ENCODE data around the gene DGUOK.
"Not testable (repeated sequence)": the region's sequence is repeated elsewhere in the genome, so short reads cannot be mapped to it uniquely, and the experiment has no call there.

DGUOK gene

DNA sequence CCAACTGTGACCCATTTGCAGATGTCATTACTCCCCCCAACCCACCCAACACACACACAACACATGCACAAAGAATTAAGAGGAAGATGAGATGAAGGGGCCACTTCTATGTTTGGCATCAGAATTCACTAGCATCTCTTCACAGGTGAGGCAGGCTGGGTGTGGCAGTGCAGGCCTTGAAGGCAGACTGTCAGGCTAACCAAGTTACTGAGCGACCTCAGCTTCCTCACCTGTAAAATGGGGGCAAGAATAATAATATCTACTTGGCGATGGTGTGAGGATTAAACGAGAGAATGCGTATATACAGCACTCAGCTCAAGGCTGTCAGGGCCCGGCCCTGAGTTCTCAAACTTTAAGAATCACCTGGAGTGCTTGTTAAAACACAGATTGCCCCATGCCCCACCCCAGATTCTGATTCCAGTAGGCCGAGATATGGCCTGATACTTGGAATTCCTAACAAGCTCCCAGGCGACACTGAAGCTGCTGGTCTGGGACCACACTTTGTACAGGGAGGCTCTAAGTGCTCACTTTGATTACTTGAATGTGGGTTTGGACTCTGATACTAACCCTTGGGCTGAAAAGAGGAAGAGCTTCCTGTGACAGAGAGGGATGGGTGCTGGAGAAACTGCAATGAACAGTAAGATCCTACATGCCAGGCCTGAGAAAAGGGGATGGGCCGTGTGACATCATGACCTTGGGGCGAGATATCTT, 32.8 kb upstream of the DGUOK start:
- Histone ChIP-seq H3K4me3 (ENCODE audit: low read length) (peak overlapping the region; percentile 77), H3K27ac (ENCODE audit: low read depth, low read length) (peak overlapping the region; percentile 99), H3K27me3 (ENCODE audit: control insufficient read depth, insufficient read depth, low read length) (no peaks in the 10 kb centered on the region), H3K4me1 (ENCODE audit: control insufficient read depth, insufficient read depth, low read length) (peaks cover 21% of the 10 kb centered on the region), H3K9ac (ENCODE audit: low read length) (peak overlapping the region; percentile 88), H3K36me3 (ENCODE audit: control insufficient read depth, insufficient read depth, low read length) (peaks cover 13% of the 10 kb centered on the region)

DNA sequence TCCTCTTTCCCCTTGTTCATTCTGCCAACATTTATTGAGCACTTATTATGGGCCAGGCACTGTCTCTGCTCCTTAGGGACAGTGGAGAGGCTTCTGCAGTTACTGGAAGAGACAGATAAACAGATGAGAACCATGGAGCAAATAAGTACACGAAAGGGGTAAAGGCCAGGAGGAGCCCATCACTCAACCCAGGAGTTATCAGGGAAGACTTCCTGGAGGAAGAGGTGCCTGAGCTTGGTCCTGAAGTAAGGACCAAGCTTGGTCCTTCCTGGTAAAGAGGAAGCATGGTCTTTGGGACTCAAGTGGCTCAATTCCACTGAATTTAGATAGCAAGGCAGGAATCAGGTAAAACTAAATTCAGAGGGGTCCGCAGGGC, 32.2 kb upstream of the DGUOK start:
- H3K27ac ChIP-seq (ENCODE audit: low read depth, low read length), result peak overlapping the region; percentile 99
- peak overlapping the region; percentile 77 for H3K4me3 ChIP-seq (ENCODE audit: low read length)
- H3K9ac ChIP-seq (ENCODE audit: low read length), result peak overlapping the region; percentile 88
- no peaks in the 10 kb centered on the region for H3K27me3 ChIP-seq (ENCODE audit: control insufficient read depth, insufficient read depth, low read length)
- H3K36me3 ChIP-seq (ENCODE audit: control insufficient read depth, insufficient read depth, low read length), result peaks cover 13% of the 10 kb centered on the region
- peaks cover 21% of the 10 kb centered on the region for H3K4me1 ChIP-seq (ENCODE audit: control insufficient read depth, insufficient read depth, low read length)

DNA sequence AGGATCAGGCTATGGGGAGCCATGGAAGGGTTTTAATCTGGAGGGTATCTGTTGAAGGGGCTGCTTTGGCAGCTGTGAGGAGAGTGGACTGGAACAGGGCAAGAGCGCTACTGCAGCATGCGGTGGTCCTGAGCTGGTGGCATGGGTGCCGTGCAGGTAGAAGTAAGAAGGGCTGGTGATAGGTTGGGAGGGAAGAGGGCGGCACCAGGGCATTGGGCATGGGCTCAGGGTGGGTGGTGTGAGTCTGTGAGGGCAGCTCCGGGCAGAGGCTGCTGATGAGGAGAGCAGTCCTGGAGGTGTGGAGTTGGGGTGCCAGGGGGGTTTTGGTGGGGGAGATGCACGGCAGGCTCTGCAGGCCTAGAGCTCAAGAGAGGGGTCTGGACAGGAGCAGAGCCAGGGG, 31.8 kb upstream of the DGUOK start:
- Histone ChIP-seq H3K4me3 (ENCODE audit: low read length) (peak overlapping the region; percentile 77), H3K9ac (ENCODE audit: low read length) (peak overlapping the region; percentile 88), H3K27ac (ENCODE audit: low read depth, low read length) (peak overlapping the region; percentile 99), H3K36me3 (ENCODE audit: control insufficient read depth, insufficient read depth, low read length) (peaks cover 13% of the 10 kb centered on the region), H3K27me3 (ENCODE audit: control insufficient read depth, insufficient read depth, low read length) (no peaks in the 10 kb centered on the region), H3K4me1 (ENCODE audit: control insufficient read depth, insufficient read depth, low read length) (peaks cover 21% of the 10 kb centered on the region)

DNA sequence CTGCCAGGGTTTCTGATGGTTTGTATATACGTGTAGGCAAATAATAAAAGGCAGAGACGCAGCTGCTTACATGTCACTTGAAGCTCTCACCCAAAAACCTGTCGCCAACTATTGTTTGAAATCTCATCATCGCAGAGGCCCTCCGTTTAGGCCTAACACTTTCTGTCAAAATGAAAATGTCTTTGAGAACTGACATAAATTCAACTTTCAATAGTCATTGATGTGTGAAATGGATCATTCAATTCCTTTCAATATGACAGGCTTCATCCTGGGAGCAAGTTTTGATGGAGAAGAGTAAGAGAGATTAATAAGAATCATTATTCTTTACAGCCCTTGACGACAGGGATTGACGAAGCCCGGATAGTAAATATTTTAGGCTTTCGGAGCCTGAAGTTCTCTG, 31.2 kb upstream of the DGUOK start:
- Histone ChIP-seq H3K27ac (ENCODE audit: low read depth, low read length) (peak overlapping the region; percentile 99), H3K9ac (ENCODE audit: low read length) (peak overlapping the region; percentile 88)

DNA sequence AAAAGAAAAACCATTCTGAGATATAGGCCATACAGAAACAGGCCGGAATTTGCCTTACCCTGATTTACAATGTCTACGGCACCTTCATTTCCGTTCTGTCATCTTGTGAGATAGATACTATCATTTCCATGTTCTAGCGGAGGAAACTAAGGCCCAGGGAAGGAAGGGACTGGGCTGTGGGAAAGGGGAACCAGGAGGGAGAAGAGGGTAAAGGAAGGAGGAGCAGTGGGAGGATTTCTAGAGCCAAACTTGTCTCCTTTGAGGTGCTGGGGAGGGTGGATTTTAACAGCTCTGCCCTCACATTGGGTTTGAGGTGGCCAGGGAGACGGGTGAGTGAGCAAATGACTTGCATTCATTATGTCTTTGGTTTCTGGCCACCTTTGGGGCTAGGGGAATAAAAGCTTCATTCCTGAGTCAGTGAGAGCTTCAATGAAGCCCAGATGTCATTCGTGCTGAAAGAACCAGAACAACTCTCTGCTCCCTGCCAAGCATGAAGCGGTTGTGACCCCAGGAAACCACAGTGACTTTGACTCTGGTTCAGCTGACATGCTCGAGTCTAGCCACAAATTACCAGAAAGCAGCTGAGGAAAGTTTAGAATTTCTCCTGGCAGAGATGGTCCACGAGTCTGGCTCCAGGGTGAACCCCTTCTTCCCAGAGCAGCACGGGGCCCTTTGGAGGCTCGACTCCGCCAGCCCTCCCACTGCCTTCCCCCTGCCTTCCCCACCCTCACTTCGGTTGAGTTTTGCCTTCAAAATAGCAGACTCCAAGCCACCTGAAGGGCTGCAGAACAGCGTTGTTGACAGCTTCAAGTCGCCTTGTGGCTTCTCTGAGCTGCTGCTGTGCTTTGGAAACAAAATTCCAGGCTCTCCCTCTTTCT, 30.1 kb upstream of the DGUOK start:
- peak overlapping the region; percentile 99 for H3K27ac ChIP-seq (ENCODE audit: low read depth, low read length)
- H3K9ac ChIP-seq (ENCODE audit: low read length), result peak overlapping the region; percentile 74
- no peaks in the 10 kb centered on the region for H3K27me3 ChIP-seq (ENCODE audit: control insufficient read depth, insufficient read depth, low read length)
- peaks cover 15% of the 10 kb centered on the region for H3K4me1 ChIP-seq (ENCODE audit: control insufficient read depth, insufficient read depth, low read length)
- H3K36me3 ChIP-seq (ENCODE audit: control insufficient read depth, insufficient read depth, low read length), result peaks cover 17% of the 10 kb centered on the region
- H3K4me3 ChIP-seq (ENCODE audit: low read length), result peak overlapping the region; percentile 77

More for the DNA sequence above, 31.2 kb upstream of the DGUOK start:
- Histone ChIP-seq H3K4me3 (ENCODE audit: low read length) (peak overlapping the region; percentile 77), H3K27me3 (ENCODE audit: control insufficient read depth, insufficient read depth, low read length) (no peaks in the 10 kb centered on the region), H3K4me1 (ENCODE audit: control insufficient read depth, insufficient read depth, low read length) (peaks cover 19% of the 10 kb centered on the region), H3K36me3 (ENCODE audit: control insufficient read depth, insufficient read depth, low read length) (peaks cover 16% of the 10 kb centered on the region)

DNA sequence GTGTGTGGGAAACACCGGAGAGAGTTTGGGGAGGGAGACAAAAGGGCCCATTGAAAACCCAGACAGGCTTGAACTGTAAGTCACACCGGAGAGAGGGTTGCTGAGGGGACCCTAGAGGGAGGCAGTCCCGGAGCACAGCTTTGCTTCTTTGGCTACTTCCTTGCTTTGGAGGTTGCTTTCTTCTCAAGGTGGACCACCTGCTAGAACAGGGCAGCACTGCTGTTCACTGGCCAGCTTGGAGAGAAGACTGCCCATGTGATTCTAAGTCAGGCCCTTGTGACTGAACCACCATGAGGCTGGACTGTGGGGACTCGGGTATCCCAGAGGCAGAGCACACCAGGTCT, 29.5 kb upstream of the DGUOK start:
- H3K27ac ChIP-seq (ENCODE audit: low read depth, low read length), result peak overlapping the region; percentile 99
- H3K4me1 ChIP-seq (ENCODE audit: control insufficient read depth, insufficient read depth, low read length), result peaks cover 14% of the 10 kb centered on the region
- H3K27me3 ChIP-seq (ENCODE audit: control insufficient read depth, insufficient read depth, low read length), result no peaks in the 10 kb centered on the region
- peak overlapping the region; percentile 74 for H3K9ac ChIP-seq (ENCODE audit: low read length)
- H3K36me3 ChIP-seq (ENCODE audit: control insufficient read depth, insufficient read depth, low read length), result peaks cover 22% of the 10 kb centered on the region
- peak overlapping the region; percentile 77 for H3K4me3 ChIP-seq (ENCODE audit: low read length)

DNA sequence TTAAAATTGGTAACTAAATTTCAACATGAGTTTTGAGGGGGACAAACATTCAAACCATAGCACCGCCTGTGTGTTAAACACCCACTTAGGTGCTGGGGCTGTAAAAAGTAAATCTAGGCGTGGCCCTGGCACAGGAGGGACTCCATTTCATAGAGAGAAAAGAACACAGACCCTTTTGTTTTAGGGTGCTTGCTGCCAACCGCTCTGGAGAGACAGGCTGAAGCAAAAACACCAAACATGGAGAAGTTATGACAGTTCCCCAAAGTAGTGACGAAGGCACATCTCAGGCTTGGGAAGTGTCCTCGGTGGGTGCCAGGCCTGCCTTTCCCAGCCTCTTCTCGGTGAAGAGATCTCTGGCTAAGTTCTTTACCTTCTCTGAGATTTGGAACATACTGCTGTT, 28.7 kb upstream of the DGUOK start:
- H3K4me3 ChIP-seq (ENCODE audit: low read length), result peak overlapping the region; percentile 77
- peaks cover 26% of the 10 kb centered on the region for H3K36me3 ChIP-seq (ENCODE audit: control insufficient read depth, insufficient read depth, low read length)
- H3K27me3 ChIP-seq (ENCODE audit: control insufficient read depth, insufficient read depth, low read length), result no peaks in the 10 kb centered on the region
- peaks cover 15% of the 10 kb centered on the region for H3K4me1 ChIP-seq (ENCODE audit: control insufficient read depth, insufficient read depth, low read length)
- H3K9ac ChIP-seq (ENCODE audit: low read length), result no peak overlapping the region
- H3K27ac ChIP-seq (ENCODE audit: low read depth, low read length), result peak overlapping the region; percentile 99

DNA sequence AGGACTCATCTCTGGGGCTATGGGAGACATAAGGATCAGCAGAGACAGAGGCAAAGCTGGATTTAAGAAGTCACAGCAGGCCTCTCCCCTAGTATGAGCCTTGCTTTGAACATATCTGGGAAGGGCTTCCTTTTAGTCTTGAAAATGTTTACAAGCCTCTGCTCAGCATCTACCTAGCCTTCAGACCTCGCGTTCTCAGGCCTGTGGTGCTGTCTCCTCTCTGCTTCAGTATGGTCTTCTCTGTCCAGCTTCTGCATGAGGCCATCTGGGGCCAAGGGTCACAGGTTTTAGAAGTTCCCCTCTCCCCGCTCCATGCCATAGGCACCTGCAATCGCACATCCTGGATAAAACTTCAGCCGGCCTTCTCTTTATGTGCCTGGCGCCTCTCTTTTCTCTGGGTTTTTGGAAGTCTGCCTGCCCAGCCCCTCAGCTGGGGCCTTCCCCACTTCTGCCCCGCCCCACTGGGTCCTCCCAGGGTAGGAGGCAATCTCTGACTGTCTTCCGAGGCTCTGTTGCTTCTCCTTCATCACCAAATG, 26.8 kb upstream of the DGUOK start:
- H3K9ac ChIP-seq (ENCODE audit: low read length), result no peak overlapping the region
- peak overlapping the region; percentile 61 for H3K4me3 ChIP-seq (ENCODE audit: low read length)
- peaks cover 15% of the 10 kb centered on the region for H3K4me1 ChIP-seq (ENCODE audit: control insufficient read depth, insufficient read depth, low read length)
- no peaks in the 10 kb centered on the region for H3K27me3 ChIP-seq (ENCODE audit: control insufficient read depth, insufficient read depth, low read length)
- H3K27ac ChIP-seq (ENCODE audit: low read depth, low read length), result peak overlapping the region; percentile 99
- H3K36me3 ChIP-seq (ENCODE audit: control insufficient read depth, insufficient read depth, low read length), result peaks cover 26% of the 10 kb centered on the region

DNA sequence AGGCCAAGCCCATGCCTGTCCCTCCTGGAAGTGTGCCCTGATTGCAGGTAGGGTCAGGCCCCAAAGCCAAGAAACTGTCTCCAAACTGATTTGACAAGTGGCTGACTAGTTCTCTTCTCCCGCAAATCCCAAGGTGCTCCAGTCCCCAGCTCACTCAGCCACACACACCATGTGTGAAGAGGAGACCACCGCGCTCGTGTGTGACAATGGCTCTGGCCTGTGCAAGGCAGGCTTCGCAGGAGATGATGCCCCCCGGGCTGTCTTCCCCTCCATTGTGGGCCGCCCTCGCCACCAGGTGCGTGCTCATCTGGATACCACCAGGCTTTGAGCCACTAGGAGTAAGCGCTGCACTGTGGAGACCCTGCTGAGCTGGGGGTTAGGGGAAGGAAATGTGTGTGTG, 25.5 kb upstream of the DGUOK start:
- peaks cover 25% of the 10 kb centered on the region for H3K36me3 ChIP-seq (ENCODE audit: control insufficient read depth, insufficient read depth, low read length)
- no peaks in the 10 kb centered on the region for H3K27me3 ChIP-seq (ENCODE audit: control insufficient read depth, insufficient read depth, low read length)
- peaks cover 15% of the 10 kb centered on the region for H3K4me1 ChIP-seq (ENCODE audit: control insufficient read depth, insufficient read depth, low read length)
- H3K9ac ChIP-seq (ENCODE audit: low read length), result no peak overlapping the region
- H3K4me3 ChIP-seq (ENCODE audit: low read length), result peak overlapping the region; percentile 50
- H3K27ac ChIP-seq (ENCODE audit: low read depth, low read length), result peak overlapping the region; percentile 99

DNA sequence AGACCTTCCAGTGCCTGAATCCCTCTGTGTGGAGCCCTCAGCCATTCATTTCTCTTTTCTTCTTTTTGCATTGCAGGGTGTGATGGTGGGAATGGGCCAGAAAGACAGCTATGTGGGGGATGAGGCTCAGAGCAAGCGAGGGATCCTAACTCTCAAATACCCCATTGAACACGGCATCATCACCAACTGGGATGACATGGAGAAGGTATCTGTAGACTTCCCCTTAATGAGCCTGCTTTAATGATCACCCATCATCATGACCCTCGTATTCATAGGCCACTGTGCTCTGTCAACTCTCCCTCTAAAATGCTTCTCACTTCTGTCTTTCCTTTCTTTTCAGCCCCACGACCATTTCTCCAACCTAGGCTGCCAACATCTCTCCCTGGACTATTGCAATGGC, 24.4 kb upstream of the DGUOK start:
- Histone ChIP-seq H3K4me1 (ENCODE audit: control insufficient read depth, insufficient read depth, low read length) (peaks cover 20% of the 10 kb centered on the region), H3K27ac (ENCODE audit: low read depth, low read length) (peak overlapping the region; percentile 99), H3K9ac (ENCODE audit: low read length) (no peak overlapping the region), H3K4me3 (ENCODE audit: low read length) (no peak overlapping the region), H3K36me3 (ENCODE audit: control insufficient read depth, insufficient read depth, low read length) (peaks cover 17% of the 10 kb centered on the region), H3K27me3 (ENCODE audit: control insufficient read depth, insufficient read depth, low read length) (no peaks in the 10 kb centered on the region)

DNA sequence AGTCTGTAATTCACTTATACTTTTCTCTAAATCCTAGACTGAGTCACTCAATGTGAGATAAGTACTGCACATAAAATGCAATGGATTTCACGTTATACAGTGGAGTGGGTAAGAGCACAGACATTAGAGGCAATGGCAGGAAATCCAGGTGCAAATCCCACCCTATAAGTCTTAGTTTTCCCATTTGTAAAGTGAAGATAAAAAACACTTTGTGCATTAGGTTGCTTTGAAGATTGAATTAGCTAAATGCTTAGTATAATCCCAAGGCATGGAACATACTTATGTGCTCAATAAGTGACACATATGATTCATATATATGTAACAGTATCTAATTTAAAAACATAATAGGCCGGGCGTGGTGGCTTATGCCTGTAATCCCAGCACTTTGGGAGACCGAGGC, 23.4 kb upstream of the DGUOK start:
- H3K9ac ChIP-seq (ENCODE audit: low read length), result no peak overlapping the region
- peak overlapping the region; percentile 99 for H3K27ac ChIP-seq (ENCODE audit: low read depth, low read length)
- peaks cover 15% of the 10 kb centered on the region for H3K36me3 ChIP-seq (ENCODE audit: control insufficient read depth, insufficient read depth, low read length)
- H3K4me3 ChIP-seq (ENCODE audit: low read length), result no peak overlapping the region
- no peaks in the 10 kb centered on the region for H3K27me3 ChIP-seq (ENCODE audit: control insufficient read depth, insufficient read depth, low read length)
- peaks cover 20% of the 10 kb centered on the region for H3K4me1 ChIP-seq (ENCODE audit: control insufficient read depth, insufficient read depth, low read length)

DNA sequence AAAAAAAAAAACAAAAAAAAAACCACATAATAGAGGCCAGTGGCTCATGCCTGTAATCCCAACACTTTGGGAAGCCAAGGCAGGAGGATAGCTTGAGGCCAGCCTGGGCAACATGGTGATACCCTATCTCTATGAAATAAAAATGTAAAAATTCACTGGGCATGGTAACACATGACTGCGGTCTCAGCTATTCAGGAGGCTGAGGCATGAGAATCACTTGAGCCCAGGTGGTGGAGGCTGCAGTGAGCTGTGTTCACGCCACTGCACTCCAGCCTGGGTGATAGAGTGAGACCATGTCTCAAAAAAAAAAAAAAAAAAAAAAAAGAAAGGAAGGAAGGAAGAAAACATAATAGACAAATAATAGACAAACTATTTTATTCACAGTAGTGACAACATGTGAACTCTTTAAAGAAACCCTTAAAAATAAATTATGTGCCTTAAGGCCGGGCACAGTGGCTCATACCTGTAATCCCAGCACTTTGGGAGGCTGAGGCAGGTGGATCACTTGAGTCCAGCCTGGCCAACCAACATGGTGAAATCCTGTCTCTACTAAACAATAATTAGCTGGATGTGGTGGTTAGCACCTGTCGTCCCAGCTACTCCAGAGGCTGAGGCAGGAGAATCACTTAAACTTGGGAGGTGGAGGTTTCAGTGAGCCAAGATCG, 22.6 kb upstream of the DGUOK start:
- not testable (repeated sequence) for H3K27me3 ChIP-seq (ENCODE audit: control insufficient read depth, insufficient read depth, low read length)
- Histone ChIP-seq H3K4me1 (ENCODE audit: control insufficient read depth, insufficient read depth, low read length) (peaks cover 20% of the 10 kb centered on the region), H3K36me3 (ENCODE audit: control insufficient read depth, insufficient read depth, low read length) (peaks cover 21% of the 10 kb centered on the region)

More for the DNA sequence above, 22.6 kb upstream of the DGUOK start:
- not testable (repeated sequence) for H3K27ac ChIP-seq (ENCODE audit: low read depth, low read length); H3K4me3 ChIP-seq (ENCODE audit: low read length); H3K9ac ChIP-seq (ENCODE audit: low read length)

Data from rectal smooth muscle tissue (tissue), 1 donor.